ENCODE data around the gene KCTD12.

KCTD12 gene

GRCh38 chr13:76853481-76853880, 32.7 kb downstream of the KCTD12 start:
- DNase-seq (ENCODE audit: low read depth in 1 of 2, low spot score in 1 of 2) = no peak
- H3K27ac ChIP-seq (replicated peaks) = no peak overlapping the region
- no peak for TF ChIP-seq CTCF (IDR thresholded peaks at IDR 0.05; ENCODE audit: insufficient read depth, low read length)
- TF ChIP-seq POLR2AphosphoS5 (IDR thresholded peaks at IDR 0.05; ENCODE audit: low read depth) = no peak
- TF ChIP-seq GABPA (IDR thresholded peaks at IDR 0.05; ENCODE audit: low read depth) = no peak
- no peak for TF ChIP-seq SPI1 (IDR thresholded peaks at IDR 0.05; ENCODE audit: borderline replicate concordance, low read depth)
- no peak for TF ChIP-seq REST (IDR thresholded peaks at IDR 0.05; ENCODE audit: insufficient replicate concordance, low read depth)

GRCh38 chr13:76852986-76853385, 33.2 kb downstream of the KCTD12 start:
- Histone ChIP-seq H3K27me3 (ENCODE audit: insufficient read depth, poor library complexity, severe bottlenecking) (no peaks in the 10 kb centered on the region), H3K27ac (replicated peaks) (no peak overlapping the region), H3K4me3 (replicated peaks; ENCODE audit: insufficient read depth, low read length) (no peak overlapping the region)
- no peak for DNase-seq (ENCODE audit: low read depth in 1 of 2, low spot score in 1 of 2)
- TF ChIP-seq GABPA (IDR thresholded peaks at IDR 0.05; ENCODE audit: low read depth) = no peak
- no peak for TF ChIP-seq POLR2AphosphoS5 (IDR thresholded peaks at IDR 0.05; ENCODE audit: low read depth)
- TF ChIP-seq REST (IDR thresholded peaks at IDR 0.05; ENCODE audit: insufficient replicate concordance, low read depth) = no peak
- TF ChIP-seq CTCF (IDR thresholded peaks at IDR 0.05; ENCODE audit: insufficient read depth, low read length) = no peak
- TF ChIP-seq SPI1 (IDR thresholded peaks at IDR 0.05; ENCODE audit: borderline replicate concordance, low read depth) = no peak

More at GRCh38 chr13:76853481-76853880, 32.7 kb downstream of the KCTD12 start:
- H3K4me3 ChIP-seq (replicated peaks; ENCODE audit: insufficient read depth, low read length) = no peak overlapping the region
- H3K27me3 ChIP-seq (ENCODE audit: insufficient read depth, poor library complexity, severe bottlenecking) = no peaks in the 10 kb centered on the region

- Histone ChIP-seq H3K27me3 (ENCODE audit: insufficient read depth, poor library complexity, severe bottlenecking) (no peaks in the 10 kb centered on the region), H3K27ac (replicated peaks) (no peak overlapping the region), H3K4me3 (replicated peaks; ENCODE audit: insufficient read depth, low read length) (no peak overlapping the region)
- no peak for DNase-seq (ENCODE audit: low read depth in 1 of 2, low spot score in 1 of 2)
- TF ChIP-seq SPI1 (IDR thresholded peaks at IDR 0.05; ENCODE audit: borderline replicate concordance, low read depth) (no peak), CTCF (IDR thresholded peaks at IDR 0.05; ENCODE audit: insufficient read depth, low read length) (no peak), GABPA (IDR thresholded peaks at IDR 0.05; ENCODE audit: low read depth) (no peak), POLR2AphosphoS5 (IDR thresholded peaks at IDR 0.05; ENCODE audit: low read depth) (no peak), REST (IDR thresholded peaks at IDR 0.05; ENCODE audit: insufficient replicate concordance, low read depth) (no peak)
These were observed 34.2 kb downstream of the KCTD12 start for GRCh38 chr13:76851961-76852360.

Data from HL-60 (cell line).